ENCODE results near the gene HDGFL2. TPM values are rescaled to one million over a fixed set of nuclear protein-coding genes. Genes with fewer than 3 reads are reported as not detected.

HDGFL2 gene
- total and polyA plus RNA-seq, 12 donors, result 22.0 to 74.7 (median 35.7) TPM

- Histone ChIP-seq H3K9me3 (replicated peaks in 1 of 3) (no peaks in the 10 kb centered on the region), H3K4me1 (replicated peaks in 1 of 2) (peaks cover 16% of the 10 kb centered on the region in 2 donors), H3K4me3 (no peak overlapping the region), H3K27me3 (no peaks in the 10 kb centered on the region), H3K27ac (no peak overlapping the region), H3K36me3 (replicated peaks in 1 of 2) (no peaks in the 10 kb centered on the region)
- intact Hi-C loops (cut with DNase I), result no loop called here
- TF ChIP-seq POLR2A (IDR thresholded peaks at IDR 0.05), result no peak
- no peak for TF ChIP-seq CTCF (IDR thresholded peaks at IDR 0.05)
- peak in 1 of 7 donors; percentile 9 for DNase-seq
- 75 to 93% (median 84%) methylated on average over 8 to 9 of the region's 9 CpGs for WGBS, 4 donors
Observed at GRCh38 chr19:4533835-4534424, 61.8 kb downstream of the HDGFL2 start.

GRCh38 chr19:4534836-4535658 lies 63.0 kb downstream of the HDGFL2 start, which contains the start of gene PLIN5:
Gene PLIN5 (minus strand): TSS chr19:4535224. CDS start chr19:4534074, 1,150 bp downstream.
- H3K9me3 ChIP-seq (replicated peaks in 1 of 3), result no peaks in the 10 kb centered on the region
- peak; percentile 83 to 95 (median 91) for DNase-seq
- H3K27me3 ChIP-seq, result no peaks in the 10 kb centered on the region
- H3K4me3 ChIP-seq, result peak within 1 kb of the TSS in 1 of 4 donors; percentile 40
- intact Hi-C loops (cut with DNase I), result no loop called here
- H3K4me1 ChIP-seq (replicated peaks in 1 of 2), result peaks cover 16 to 19% of the 10 kb centered on the region in 2 donors
- peak within 1 kb of the TSS in 2 of 5 donors; percentile 30 to 53 for H3K27ac ChIP-seq
- 8 to 18% (median 9%) methylated on average over 11 to 49 of the region's 49 CpGs for WGBS, 4 donors
- no peaks in the 10 kb centered on the region for H3K36me3 ChIP-seq (replicated peaks in 1 of 2)
- no peak for TF ChIP-seq CTCF (IDR thresholded peaks at IDR 0.05)
- no peak for TF ChIP-seq POLR2A (IDR thresholded peaks at IDR 0.05)

GRCh38 chr19:4536798-4537197 lies 64.7 kb downstream of the HDGFL2 start:
- 14 to 40% (median 37%) methylated on average over 1 to 5 of the region's 5 CpGs for WGBS, 4 donors
- no peak overlapping the region for H3K27ac ChIP-seq
- TF ChIP-seq CTCF (IDR thresholded peaks at IDR 0.05) (no peak), POLR2A (IDR thresholded peaks at IDR 0.05) (no peak)
- DNase-seq, result peak in 3 of 7 donors; percentile 20 to 67 (median 49)
- H3K4me1 ChIP-seq (replicated peaks in 1 of 2), result peaks cover 11 to 30% of the 10 kb centered on the region in 2 donors
- H3K36me3 ChIP-seq (replicated peaks in 1 of 2), result no peaks in the 10 kb centered on the region
- no peak overlapping the region for H3K4me3 ChIP-seq
- intact Hi-C loops (cut with DNase I), result no loop called here
- H3K27me3 ChIP-seq, result no peaks in the 10 kb centered on the region
- peaks cover 0 to 4% (median 0%) of the 10 kb centered on the region in 3 donors for H3K9me3 ChIP-seq (replicated peaks in 1 of 3)

GRCh38 chr19:4537953-4538600 lies 66.0 kb downstream of the HDGFL2 start:
- intact Hi-C loops (cut with DNase I), result no loop called here
- H3K36me3 ChIP-seq (replicated peaks in 1 of 2), result no peaks in the 10 kb centered on the region
- peaks cover 0 to 4% (median 0%) of the 10 kb centered on the region in 3 donors for H3K9me3 ChIP-seq (replicated peaks in 1 of 3)
- H3K4me1 ChIP-seq (replicated peaks in 1 of 2), result peaks cover 11 to 30% of the 10 kb centered on the region in 2 donors
- DNase-seq, result peak in 1 of 7 donors; percentile 20
- no peaks in the 10 kb centered on the region for H3K27me3 ChIP-seq
- no peak overlapping the region for H3K27ac ChIP-seq
- H3K4me3 ChIP-seq, result no peak overlapping the region
- WGBS, 4 donors, result 61 to 100% (median 67%) methylated on average over 3 to 27 of the region's 27 CpGs
- TF ChIP-seq POLR2A (IDR thresholded peaks at IDR 0.05) (no peak), CTCF (IDR thresholded peaks at IDR 0.05) (no peak)

All from adrenal gland (tissue), 12 donors.